ENCODE results near the gene SMCO4. TPM values are rescaled to one million over a fixed set of nuclear protein-coding genes. Genes with fewer than 3 reads are reported as not detected.

Gene SMCO4
- total and polyA plus RNA-seq, 2 donors (not counting 1 experiment from before 2014, with no cell fraction given), result 8.2 to 8.6 TPM

DNA sequence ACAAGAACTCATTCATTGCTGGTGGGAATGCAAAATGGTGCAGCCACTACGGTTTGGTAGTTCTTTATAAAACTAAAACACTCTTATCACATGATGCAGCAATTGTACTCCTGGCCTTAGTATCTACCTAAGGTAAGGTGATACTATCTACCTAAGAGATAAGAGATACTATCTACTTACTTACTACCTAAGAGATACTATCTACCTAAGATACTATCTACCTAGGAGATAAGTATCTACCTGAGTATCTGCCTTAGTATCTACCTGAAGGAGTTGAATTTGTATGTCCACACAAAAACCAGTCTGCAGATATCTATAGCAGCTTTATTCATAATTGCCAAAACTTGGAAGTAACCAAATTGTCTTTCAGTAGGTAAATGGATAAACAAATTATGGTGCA is 29.0 kb upstream of the SMCO4 start:
- no peaks in the 10 kb centered on the region for H3K9me3 ChIP-seq (ENCODE audit: control insufficient read depth, insufficient read depth, low read depth, low read length)
- no peak overlapping the region for H2AFZ ChIP-seq (ENCODE audit: low read length)
- H3K4me3 ChIP-seq (replicated peaks in 1 of 4; ENCODE audit: control extremely low read depth in 1 of 4, insufficient read depth in 1 of 4, low read depth in 3 of 4, low read length in 4 of 4), result no peak overlapping the region
- H3K79me2 ChIP-seq (ENCODE audit: control insufficient read depth, insufficient read depth, low read length), result no peaks in the 10 kb centered on the region
- H3K27ac ChIP-seq (ENCODE audit: insufficient read depth, low read length), result no peak overlapping the region
- no peaks in the 10 kb centered on the region for H3K27me3 ChIP-seq (ENCODE audit: control insufficient read depth, insufficient read depth, low read length)
- H4K20me1 ChIP-seq (ENCODE audit: control insufficient read depth, extremely low read depth, insufficient read depth, low read length), result no peaks in the 10 kb centered on the region
- no peak for TF ChIP-seq EZH2 (IDR thresholded peaks at IDR 0.05; ENCODE audit: low read length, missing control alignments)
- TF ChIP-seq, protein P1, sequence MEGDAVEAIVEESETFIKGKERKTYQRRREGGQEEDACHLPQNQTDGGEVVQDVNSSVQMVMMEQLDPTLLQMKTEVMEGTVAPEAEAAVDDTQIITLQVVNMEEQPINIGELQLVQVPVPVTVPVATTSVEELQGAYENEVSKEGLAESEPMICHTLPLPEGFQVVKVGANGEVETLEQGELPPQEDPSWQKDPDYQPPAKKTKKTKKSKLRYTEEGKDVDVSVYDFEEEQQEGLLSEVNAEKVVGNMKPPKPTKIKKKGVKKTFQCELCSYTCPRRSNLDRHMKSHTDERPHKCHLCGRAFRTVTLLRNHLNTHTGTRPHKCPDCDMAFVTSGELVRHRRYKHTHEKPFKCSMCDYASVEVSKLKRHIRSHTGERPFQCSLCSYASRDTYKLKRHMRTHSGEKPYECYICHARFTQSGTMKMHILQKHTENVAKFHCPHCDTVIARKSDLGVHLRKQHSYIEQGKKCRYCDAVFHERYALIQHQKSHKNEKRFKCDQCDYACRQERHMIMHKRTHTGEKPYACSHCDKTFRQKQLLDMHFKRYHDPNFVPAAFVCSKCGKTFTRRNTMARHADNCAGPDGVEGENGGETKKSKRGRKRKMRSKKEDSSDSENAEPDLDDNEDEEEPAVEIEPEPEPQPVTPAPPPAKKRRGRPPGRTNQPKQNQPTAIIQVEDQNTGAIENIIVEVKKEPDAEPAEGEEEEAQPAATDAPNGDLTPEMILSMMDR (conservative IDR thresholded peaks at IDR 0.05 in 1 of 2, IDR thresholded peaks at IDR 0.05 in 1 of 2; ENCODE audit: low read depth in 1 of 2, low read length in 2 of 2), result no peak
- H3K36me3 ChIP-seq (ENCODE audit: control insufficient read depth, insufficient read depth, low read length), result no peaks in the 10 kb centered on the region
- DNase-seq (ENCODE audit: low read depth in 2 of 2), result no peak
- H3K9ac ChIP-seq (ENCODE audit: insufficient read depth, low read length), result no peak overlapping the region
- no peaks in the 10 kb centered on the region for H3K4me1 ChIP-seq (ENCODE audit: control insufficient read depth, extremely low read depth, insufficient read depth, low read length)
- no peak overlapping the region for H3K4me2 ChIP-seq (ENCODE audit: extremely low read depth, insufficient read depth, low read length)

DNA sequence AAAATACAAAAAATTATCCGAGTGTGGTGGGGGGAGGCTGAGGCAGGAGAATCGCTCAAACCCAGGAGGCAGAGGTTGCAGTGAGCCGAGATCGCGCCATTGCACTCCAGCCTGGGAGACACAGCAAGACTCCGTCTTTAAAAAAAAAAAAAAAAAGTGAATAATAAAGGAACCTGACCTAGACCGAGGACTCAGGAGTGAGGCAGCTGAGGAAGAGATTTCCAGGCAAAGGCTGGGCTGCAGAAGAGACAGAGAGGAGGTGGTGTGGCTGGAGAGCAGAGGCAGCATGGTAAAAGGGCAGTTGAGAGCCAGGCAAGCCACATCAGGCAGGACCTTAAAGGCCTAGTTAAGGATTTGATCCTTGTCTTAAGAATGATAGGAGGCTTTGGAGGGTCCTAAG is 28.4 kb upstream of the SMCO4 start:
- no peak for DNase-seq (ENCODE audit: low read depth in 2 of 2)
- H3K79me2 ChIP-seq (ENCODE audit: control insufficient read depth, insufficient read depth, low read length), result no peaks in the 10 kb centered on the region
- no peaks in the 10 kb centered on the region for H3K36me3 ChIP-seq (ENCODE audit: control insufficient read depth, insufficient read depth, low read length)
- H3K9me3 ChIP-seq (ENCODE audit: control insufficient read depth, insufficient read depth, low read depth, low read length), result no peaks in the 10 kb centered on the region
- no peak overlapping the region for H3K27ac ChIP-seq (ENCODE audit: insufficient read depth, low read length)
- no peak overlapping the region for H3K4me3 ChIP-seq (replicated peaks in 1 of 4; ENCODE audit: control extremely low read depth in 1 of 4, insufficient read depth in 1 of 4, low read depth in 3 of 4, low read length in 4 of 4)
- no peaks in the 10 kb centered on the region for H3K4me1 ChIP-seq (ENCODE audit: control insufficient read depth, extremely low read depth, insufficient read depth, low read length)
- no peak overlapping the region for H3K4me2 ChIP-seq (ENCODE audit: extremely low read depth, insufficient read depth, low read length)
- no peaks in the 10 kb centered on the region for H3K27me3 ChIP-seq (ENCODE audit: control insufficient read depth, insufficient read depth, low read length)
- no peak overlapping the region for H3K9ac ChIP-seq (ENCODE audit: insufficient read depth, low read length)
- H4K20me1 ChIP-seq (ENCODE audit: control insufficient read depth, extremely low read depth, insufficient read depth, low read length), result no peaks in the 10 kb centered on the region
- TF ChIP-seq EZH2 (IDR thresholded peaks at IDR 0.05; ENCODE audit: low read length, missing control alignments), result no peak
- TF ChIP-seq, protein P1 (conservative IDR thresholded peaks at IDR 0.05 in 1 of 2, IDR thresholded peaks at IDR 0.05 in 1 of 2; ENCODE audit: low read depth in 1 of 2, low read length in 2 of 2), result no peak
- H2AFZ ChIP-seq (ENCODE audit: low read length), result no peak overlapping the region

DNA sequence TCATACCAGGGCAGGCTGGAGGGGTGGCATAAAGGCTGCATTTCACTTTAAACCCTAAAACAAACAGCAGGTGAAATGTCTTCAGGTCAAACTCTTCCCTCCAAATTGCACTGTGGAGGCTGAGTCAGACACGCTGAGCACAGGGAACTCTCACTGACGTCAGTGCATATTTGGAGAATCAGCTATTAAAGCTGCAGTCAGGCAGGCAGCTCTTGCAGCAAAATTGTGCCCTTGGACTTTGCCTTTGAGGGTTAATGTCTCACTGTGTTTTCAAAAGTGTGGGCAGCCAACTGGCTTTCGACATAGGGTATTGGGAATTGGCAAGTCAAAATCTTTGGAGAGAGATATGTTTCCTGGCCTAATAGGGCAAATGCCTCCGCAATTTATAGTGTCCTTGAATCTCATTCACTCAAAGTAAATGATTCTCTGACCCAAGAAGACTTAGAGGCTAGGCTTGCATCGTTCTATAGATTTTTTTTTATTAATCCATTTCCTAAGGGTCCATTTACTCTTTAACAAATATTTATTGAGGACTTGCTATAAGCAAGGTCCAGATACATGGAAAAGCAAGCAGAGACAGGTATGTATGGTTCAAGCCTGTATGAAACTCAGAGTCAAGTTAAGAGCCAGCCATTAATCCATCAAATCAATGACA is 27.7 kb upstream of the SMCO4 start:
- peak; percentile 75 to 78 for DNase-seq (ENCODE audit: low read depth in 2 of 2)
- no peaks in the 10 kb centered on the region for H3K36me3 ChIP-seq (ENCODE audit: control insufficient read depth, insufficient read depth, low read length)
- no peak overlapping the region for H3K27ac ChIP-seq (ENCODE audit: insufficient read depth, low read length)
- no peaks in the 10 kb centered on the region for H3K27me3 ChIP-seq (ENCODE audit: control insufficient read depth, insufficient read depth, low read length)
- TF ChIP-seq EZH2 (IDR thresholded peaks at IDR 0.05; ENCODE audit: low read length, missing control alignments), result no peak
- TF ChIP-seq, protein P1 (conservative IDR thresholded peaks at IDR 0.05 in 1 of 2, IDR thresholded peaks at IDR 0.05 in 1 of 2; ENCODE audit: low read depth in 1 of 2, low read length in 2 of 2), result no peak
- no peak overlapping the region for H2AFZ ChIP-seq (ENCODE audit: low read length)
- no peaks in the 10 kb centered on the region for H3K4me1 ChIP-seq (ENCODE audit: control insufficient read depth, extremely low read depth, insufficient read depth, low read length)
- H3K4me3 ChIP-seq (replicated peaks in 1 of 4; ENCODE audit: control extremely low read depth in 1 of 4, insufficient read depth in 1 of 4, low read depth in 3 of 4, low read length in 4 of 4), result no peak overlapping the region
- H3K79me2 ChIP-seq (ENCODE audit: control insufficient read depth, insufficient read depth, low read length), result no peaks in the 10 kb centered on the region
- H3K9ac ChIP-seq (ENCODE audit: insufficient read depth, low read length), result no peak overlapping the region
- no peak overlapping the region for H3K4me2 ChIP-seq (ENCODE audit: extremely low read depth, insufficient read depth, low read length)
- no peaks in the 10 kb centered on the region for H4K20me1 ChIP-seq (ENCODE audit: control insufficient read depth, extremely low read depth, insufficient read depth, low read length)
- H3K9me3 ChIP-seq (ENCODE audit: control insufficient read depth, insufficient read depth, low read depth, low read length), result no peaks in the 10 kb centered on the region
